Liver (tissue), 9 donors: Measurements from ENCODE around the gene HACE1. TPM values are rescaled to one million over a fixed set of nuclear protein-coding genes. Genes with fewer than 3 reads are reported as not detected.

ENCODE experiments used
- DNase-seq: peaks from one replicate; pipeline ENCODE4 v3.0.0-alpha.2; 2017; ENCODE audit warnings: low spot score
- H3K27ac ChIP-seq, 2 donors: one replicate each; pipeline ENCODE4 v1.7.0; 2013; ENCODE audit warnings: inconsistent platforms in 2 of 2, low read length in 2 of 2, control low read depth in 1 of 2, low read depth in 1 of 2, mild to moderate bottlenecking in 1 of 2
- H3K27me3 ChIP-seq, 4 donors: one replicate each; pipeline versions ENCODE4 v1.6.1 to v1.7.0; 2013; ENCODE audit warnings: low read length in 3 of 4, inconsistent platforms in 1 of 4, mild to moderate bottlenecking in 1 of 4, moderate library complexity in 1 of 4; ENCODE audit not compliant: control insufficient read depth in 4 of 4, insufficient read depth in 4 of 4
- H3K36me3 ChIP-seq, 4 donors: one replicate each; pipeline versions ENCODE4 v1.6.1 to v1.7.0; 2013; ENCODE audit warnings: low read length in 3 of 4, mild to moderate bottlenecking in 3 of 4, low read depth in 1 of 4, moderate library complexity in 1 of 4; ENCODE audit not compliant: control insufficient read depth in 4 of 4, insufficient read depth in 3 of 4
- H3K4me1 ChIP-seq, 4 donors: one replicate each; pipeline versions ENCODE4 v1.6.1 to v1.7.0; 2013; ENCODE audit warnings: low read length in 3 of 4, mild to moderate bottlenecking in 3 of 4, moderate library complexity in 1 of 4; ENCODE audit not compliant: control insufficient read depth in 4 of 4, insufficient read depth in 4 of 4
- H3K4me3 ChIP-seq, 3 donors: one replicate each; pipeline versions ENCODE4 v1.6.1 to v1.7.0; 2013; ENCODE audit warnings: low read length in 3 of 3, control low read depth in 1 of 3, low read depth in 1 of 3, mild to moderate bottlenecking in 1 of 3
- H3K9ac ChIP-seq, 2 donors: one replicate each; pipeline ENCODE4 v1.7.0; 2013; ENCODE audit warnings: low read length in 2 of 2, mild to moderate bottlenecking in 2 of 2, moderate library complexity in 2 of 2, control low read depth in 1 of 2, low read depth in 1 of 2
- H3K9me3 ChIP-seq, 4 donors: one replicate each; pipeline versions ENCODE4 v1.6.1 to v1.7.0; 2013; ENCODE audit warnings: low read length in 3 of 4; ENCODE audit not compliant: control insufficient read depth in 4 of 4
- CTCF ChIP-seq: fragments of 150-350 bp; IDR thresholded peaks from 2 replicates; pipeline ENCODE4 v1.5.1; 2017; ENCODE audit warnings: improper control_type of control experiment, low read depth, low read length; ENCODE audit not compliant: missing input control
- FOXA1 ChIP-seq: IDR thresholded peaks from 2 replicates; pipeline ENCODE4 v1.6.1; 2016; ENCODE audit warnings: antibody characterized with exemption
- GABPA ChIP-seq, 2 donors: IDR thresholded peaks in 1 of 2; conservative IDR thresholded peaks in 1 of 2; 2 replicates each; pipeline ENCODE4 v1.6.1; 2016; ENCODE audit warnings: antibody characterized with exemption in 2 of 2, mild to moderate bottlenecking in 1 of 2, moderate library complexity in 1 of 2
- HNF4A ChIP-seq, 2 donors: conservative IDR thresholded peaks; 2 replicates each; pipeline ENCODE4 v1.6.1; 2016; ENCODE audit warnings: antibody characterized with exemption in 2 of 2, mild to moderate bottlenecking in 2 of 2
- HNF4G ChIP-seq: IDR thresholded peaks from 2 replicates; pipeline ENCODE4 v1.6.1; 2016; ENCODE audit warnings: antibody characterized with exemption
- JUND ChIP-seq, 2 donors: IDR thresholded peaks; 2 replicates each; pipeline ENCODE4 v1.6.1; 2016; ENCODE audit warnings: antibody characterized with exemption in 2 of 2
- NR2F2 ChIP-seq: IDR thresholded peaks from 2 replicates; pipeline ENCODE4 v1.6.1; 2016; ENCODE audit warnings: antibody characterized with exemption
- RAD21 ChIP-seq, 2 donors: IDR thresholded peaks; 2 replicates each; pipeline ENCODE4 v1.6.1; 2016; ENCODE audit warnings: antibody characterized with exemption in 2 of 2, mild to moderate bottlenecking in 2 of 2
- REST ChIP-seq: IDR thresholded peaks from 2 replicates; pipeline ENCODE4 v1.6.1; 2016; ENCODE audit warnings: antibody characterized with exemption, mild to moderate bottlenecking
- RXRA ChIP-seq, 2 donors: IDR thresholded peaks; 2 replicates each; pipeline ENCODE4 v1.6.1; 2017 to 2018; ENCODE audit warnings: antibody characterized with exemption in 2 of 2, mild to moderate bottlenecking in 1 of 2
- TAF1 ChIP-seq: conservative IDR thresholded peaks from 2 replicates; pipeline ENCODE4 v1.6.1; 2016; ENCODE audit warnings: antibody characterized with exemption, mild to moderate bottlenecking
- WGBS: extraction: QIAGEN DNeasy Blood & Tissue Kit; methylation state at CpG from one replicate; pipeline ENCODE4 v1.1.7; 2013; 5-methylcytosine and 5-hydroxymethylcytosine counted together
- polyA plus RNA-seq, 2 donors: library from polyadenylated mRNA; stranded (reverse) in 1 of 2; unstranded in 1 of 2; fragments of 200-250 nt in 1 of 2; fragments of >200 nt in 1 of 2; fragmentation: Nextera tagmentation in 1 of 2; extraction: Ambion mirVana in 1 of 2; gene quantifications; one replicate each; pipeline versions ENCODE4 v1.2.1 to v1.2.3, GENCODE V29; 2013 to 2015
- total RNA-seq, 2 donors: library from RNA; depleted of rRNA; stranded (reverse); fragments of >200 nt; gene quantifications; one replicate each; pipeline ENCODE4 v1.2.3, GENCODE V29; 2014
- TF ChIP-seq, protein P1 (sequence below): IDR thresholded peaks from 2 replicates; pipeline ENCODE4 v1.6.1; 2016; ENCODE audit warnings: antibody characterized with exemption
- TF ChIP-seq, protein P2 (sequence below): IDR thresholded peaks from 2 replicates; pipeline ENCODE4 v1.6.1; 2016; ENCODE audit warnings: antibody characterized with exemption
- TF ChIP-seq, protein P3 (sequence below): IDR thresholded peaks from 2 replicates; pipeline ENCODE4 v1.6.1; 2016; ENCODE audit warnings: antibody characterized with exemption
- donor health status: healthy.
- donor health status: healthy.
- donor health status: healthy.
- donor health status: healthy.
- donor health status: healthy.

The HACE1 gene
- total and polyA plus RNA-seq, 4 donors: 1.3 to 7.2 (median 2.5) TPM

DNA sequence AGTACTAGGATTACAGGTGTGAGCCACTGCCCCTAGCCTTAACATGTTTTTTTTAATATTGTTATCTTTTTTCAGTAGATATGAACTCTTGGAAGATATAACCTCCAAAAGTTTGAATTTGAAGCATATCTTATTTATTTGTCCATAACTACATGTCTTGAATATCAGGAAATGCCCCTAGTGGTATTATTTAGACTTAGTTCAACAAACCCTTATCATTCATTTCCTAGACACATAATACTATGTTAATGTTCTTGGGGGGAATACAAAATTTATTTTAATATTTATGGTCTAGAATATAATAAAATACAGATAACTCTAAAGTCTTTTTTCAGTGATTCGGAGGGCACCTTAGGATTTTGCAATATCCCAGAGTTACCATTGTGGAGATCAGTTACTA is 160.7 kb downstream of the HACE1 start (continued):
- TF ChIP-seq CTCF: no peak
- no peak for TF ChIP-seq RAD21 (IDR thresholded peaks at IDR 0.05)
- TF ChIP-seq RXRA (IDR thresholded peaks at IDR 0.05): no peak
- TF ChIP-seq, protein P1, sequence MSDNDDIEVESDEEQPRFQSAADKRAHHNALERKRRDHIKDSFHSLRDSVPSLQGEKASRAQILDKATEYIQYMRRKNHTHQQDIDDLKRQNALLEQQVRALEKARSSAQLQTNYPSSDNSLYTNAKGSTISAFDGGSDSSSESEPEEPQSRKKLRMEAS: no peak
- no peak for TF ChIP-seq FOXA1

- no peak for DNase-seq
- WGBS: 93% methylated on average over 1 of the region's 1 CpG
- Histone ChIP-seq H3K27ac (no peak overlapping the region), H3K36me3 (no peaks in the 10 kb centered on the region), H3K4me1 (no peaks in the 10 kb centered on the region), H3K9ac (no peak overlapping the region), H3K9me3 (no peaks in the 10 kb centered on the region), H3K4me3 (no peak overlapping the region), H3K27me3 (no peaks in the 10 kb centered on the region)
- TF ChIP-seq NR2F2: no peak
- no peak for TF ChIP-seq JUND (IDR thresholded peaks at IDR 0.05)
- TF ChIP-seq CTCF: no peak
- TF ChIP-seq HNF4A (conservative IDR thresholded peaks at IDR 0.05): no peak
- TF ChIP-seq GABPA (IDR thresholded peaks at IDR 0.05 in 1 of 2, conservative IDR thresholded peaks at IDR 0.05 in 1 of 2): no peak
- TF ChIP-seq, protein P2, sequence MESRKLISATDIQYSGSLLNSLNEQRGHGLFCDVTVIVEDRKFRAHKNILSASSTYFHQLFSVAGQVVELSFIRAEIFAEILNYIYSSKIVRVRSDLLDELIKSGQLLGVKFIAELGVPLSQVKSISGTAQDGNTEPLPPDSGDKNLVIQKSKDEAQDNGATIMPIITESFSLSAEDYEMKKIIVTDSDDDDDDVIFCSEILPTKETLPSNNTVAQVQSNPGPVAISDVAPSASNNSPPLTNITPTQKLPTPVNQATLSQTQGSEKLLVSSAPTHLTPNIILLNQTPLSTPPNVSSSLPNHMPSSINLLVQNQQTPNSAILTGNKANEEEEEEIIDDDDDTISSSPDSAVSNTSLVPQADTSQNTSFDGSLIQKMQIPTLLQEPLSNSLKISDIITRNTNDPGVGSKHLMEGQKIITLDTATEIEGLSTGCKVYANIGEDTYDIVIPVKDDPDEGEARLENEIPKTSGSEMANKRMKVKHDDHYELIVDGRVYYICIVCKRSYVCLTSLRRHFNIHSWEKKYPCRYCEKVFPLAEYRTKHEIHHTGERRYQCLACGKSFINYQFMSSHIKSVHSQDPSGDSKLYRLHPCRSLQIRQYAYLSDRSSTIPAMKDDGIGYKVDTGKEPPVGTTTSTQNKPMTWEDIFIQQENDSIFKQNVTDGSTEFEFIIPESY: no peak
- no peak for TF ChIP-seq REST
- TF ChIP-seq, protein P3, sequence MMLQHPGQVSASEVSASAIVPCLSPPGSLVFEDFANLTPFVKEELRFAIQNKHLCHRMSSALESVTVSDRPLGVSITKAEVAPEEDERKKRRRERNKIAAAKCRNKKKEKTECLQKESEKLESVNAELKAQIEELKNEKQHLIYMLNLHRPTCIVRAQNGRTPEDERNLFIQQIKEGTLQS: no peak
- no peak for TF ChIP-seq TAF1
- no peak for TF ChIP-seq HNF4G
Observed at GRCh38 chr6:104692008-104692407, 167.7 kb downstream of the HACE1 start.
